SK-N-SH (cell line): ENCODE results near the gene ADAMTS5. TPM values are rescaled to one million over a fixed set of nuclear protein-coding genes. Genes with fewer than 3 reads are reported as not detected.
A peak's percentile ranks its signal among the peaks of the same experiment; 100 is the strongest.

Experiments used
- CTCF ChIA-PET: fragments of 300-600, 350-600 bp; formaldehyde crosslinking; extraction: SDS; loops from one replicate; lab custom pipeline; 2021; lab: Yijun Ruan, JAX
- POLR2A ChIA-PET: fragments of 350-600 bp; sonication (Branson Sonifier 250); formaldehyde crosslinking; extraction: SDS; loops from one replicate; lab custom pipeline; 2020; ENCODE audit warnings: antibody characterized with exemption, inconsistent platforms; lab: Yijun Ruan, JAX
- DNase-seq: peaks from one replicate; pipeline ENCODE4 v3.0.0; 2012
- H2AFZ ChIP-seq: fragments of 200-600 bp; sonication (generic); 2 replicates; pipeline ENCODE4 v1.8.1; 2016; ENCODE audit warnings: antibody characterized with exemption, mild to moderate bottlenecking, low read depth
- H3F3A ChIP-seq: fragments of 200-600 bp; sonication (generic); replicated peaks from 2 replicates; pipeline ENCODE3; 2016; ENCODE audit warnings: antibody characterized with exemption, mild to moderate bottlenecking; ENCODE audit not compliant: insufficient read depth
- H3K27ac ChIP-seq, 2 experiments: fragments of 200-500 bp in 1 of 2; fragments of 200-600 bp in 1 of 2; sonication (Bioruptor generic) in 1 of 2; sonication (generic), shearing (Covaris generic) in 1 of 2; 2 replicates each; pipeline versions ENCODE4 v1.5.1 to v1.6.1; 2014 to 2016; ENCODE audit warnings: low read depth in 2 of 2, inconsistent platforms in 1 of 2, low read length in 1 of 2, mild to moderate bottlenecking in 1 of 2, mixed read lengths in 1 of 2
- H3K27me3 ChIP-seq: fragments of 200-600 bp; sonication (generic), shearing (Covaris generic); 2 replicates; pipeline ENCODE4 v1.6.1; 2016; ENCODE audit warnings: mixed run types; ENCODE audit not compliant: insufficient read depth
- H3K36me3 ChIP-seq, 2 experiments: fragments of 200-500 bp in 1 of 2; fragments of 200-600 bp in 1 of 2; sonication (Bioruptor generic) in 1 of 2; sonication (generic) in 1 of 2; replicated peaks in 1 of 2; 2 replicates each; pipeline versions ENCODE3 to v1.5.1; 2014 to 2016; ENCODE audit warnings: low read length in 1 of 2, mild to moderate bottlenecking in 1 of 2; ENCODE audit not compliant: insufficient read depth in 2 of 2, control insufficient read depth in 1 of 2
- H3K4me1 ChIP-seq, 2 experiments: fragments of 200-500 bp in 1 of 2; fragments of 200-600 bp in 1 of 2; sonication (Bioruptor generic) in 1 of 2; sonication (generic), shearing (Covaris generic) in 1 of 2; 2 replicates each; pipeline versions ENCODE4 v1.5.1 to v1.6.1; 2014 to 2016; ENCODE audit warnings: low read depth in 1 of 2, low read length in 1 of 2, mixed run types in 1 of 2; ENCODE audit not compliant: insufficient read depth in 2 of 2, control insufficient read depth in 1 of 2
- H3K4me2 ChIP-seq: fragments of 200-600 bp; sonication (generic), shearing (Covaris generic); 2 replicates; pipeline ENCODE4 v1.6.1; 2017; ENCODE audit warnings: mixed run types
- H3K4me3 ChIP-seq, 2 experiments: fragments of 200-500 bp in 1 of 2; fragments of 200-600 bp in 1 of 2; sonication (Bioruptor generic) in 1 of 2; sonication (generic), shearing (Covaris generic) in 1 of 2; 2 replicates each; pipeline versions ENCODE4 v1.5.1 to v1.8.1; 2014 to 2016; ENCODE audit warnings: low read depth in 2 of 2, inconsistent platforms in 1 of 2, low read length in 1 of 2, mild to moderate bottlenecking in 1 of 2, mixed read lengths in 1 of 2, moderate library complexity in 1 of 2
- H3K79me2 ChIP-seq: fragments of 200-600 bp; sonication (generic); 2 replicates; pipeline ENCODE4 v1.8.1; 2017; ENCODE audit warnings: mild to moderate bottlenecking; ENCODE audit not compliant: insufficient read depth
- H3K9ac ChIP-seq: fragments of 200-600 bp; sonication (generic); 2 replicates; pipeline ENCODE4 v1.6.1; 2017; ENCODE audit warnings: mixed run types
- H3K9me2 ChIP-seq: fragments of 200-600 bp; sonication (generic); 2 replicates; pipeline ENCODE4 v1.6.1; 2017; ENCODE audit warnings: mixed run types
- H3K9me3 ChIP-seq: fragments of 200-600 bp; sonication (generic); 2 replicates; pipeline ENCODE4 v1.6.1; 2017; ENCODE audit warnings: mixed run types, mild to moderate bottlenecking, moderate library complexity
- H4K20me1 ChIP-seq: fragments of 200-600 bp; sonication (generic); 2 replicates; pipeline ENCODE4 v1.6.1; 2017; ENCODE audit warnings: mild to moderate bottlenecking, mixed run types; ENCODE audit not compliant: insufficient read depth
- CTCF ChIP-seq: fragments of 200-600 bp; sonication (generic); IDR thresholded peaks from 2 replicates; pipeline ENCODE4 v1.6.1; 2017; ENCODE audit warnings: antibody characterized with exemption, mild to moderate bottlenecking, moderate library complexity
- ELF1 ChIP-seq: IDR thresholded peaks from 2 replicates; pipeline ENCODE4 v1.4.0; 2012
- RAD21 ChIP-seq: IDR thresholded peaks from 2 replicates; pipeline ENCODE4 v1.6.1; 2012; ENCODE audit warnings: mild to moderate bottlenecking, low read length
- RCOR1 ChIP-seq: fragments of 150-350 bp; IDR thresholded peaks from 2 replicates; pipeline ENCODE4 v1.6.1; 2017; ENCODE audit warnings: antibody characterized with exemption, low read length
- RFX5 ChIP-seq: IDR thresholded peaks from 2 replicates; pipeline ENCODE4 v1.6.1; 2012; ENCODE audit warnings: mild to moderate bottlenecking, improper control_type of control experiment, low read length
- RXRA ChIP-seq: IDR thresholded peaks from 2 replicates; pipeline ENCODE4 v1.4.0; 2012; ENCODE audit warnings: low read depth, mild to moderate bottlenecking, borderline replicate concordance
- SMC3 ChIP-seq: IDR thresholded peaks from 2 replicates; pipeline ENCODE4 v1.6.1; 2012; ENCODE audit warnings: low read depth, low read length, improper control_type of control experiment
- TAF1 ChIP-seq: IDR thresholded peaks from 2 replicates; pipeline ENCODE4 v1.6.1; 2012; ENCODE audit warnings: low read depth, mild to moderate bottlenecking, low read length, moderate library complexity, borderline replicate concordance
- TCF12 ChIP-seq: IDR thresholded peaks from 2 replicates; pipeline ENCODE4 v1.4.0; 2012
- ZBTB33 ChIP-seq: IDR thresholded peaks from 2 replicates; pipeline ENCODE4 v1.4.0; 2012; ENCODE audit warnings: low read depth, borderline replicate concordance
- WGBS: methylation state at CpG from one replicate; pipeline ENCODE4 v1.1.6; 2017; ENCODE audit warnings: low lambda C conversion rate; 5-methylcytosine and 5-hydroxymethylcytosine counted together
- polyA plus RNA-seq, 3 experiments: library from polyadenylated mRNA; depleted of rRNA; stranded (reverse); fragments of >200 nt; gene quantifications; 2 replicates each; pipeline ENCODE4 v1.2.3, GENCODE V29; 2012
- TF ChIP-seq, protein P1 (sequence below): fragments of 150-350 bp; IDR thresholded peaks from 2 replicates; pipeline ENCODE4 v1.6.1; 2016; ENCODE audit warnings: mild to moderate bottlenecking, low read depth, low read length

ADAMTS5 gene
- polyA plus RNA-seq, 1 of the 3 experiments (the other 2 are of a cell fraction) = 0.90 TPM

DNA sequence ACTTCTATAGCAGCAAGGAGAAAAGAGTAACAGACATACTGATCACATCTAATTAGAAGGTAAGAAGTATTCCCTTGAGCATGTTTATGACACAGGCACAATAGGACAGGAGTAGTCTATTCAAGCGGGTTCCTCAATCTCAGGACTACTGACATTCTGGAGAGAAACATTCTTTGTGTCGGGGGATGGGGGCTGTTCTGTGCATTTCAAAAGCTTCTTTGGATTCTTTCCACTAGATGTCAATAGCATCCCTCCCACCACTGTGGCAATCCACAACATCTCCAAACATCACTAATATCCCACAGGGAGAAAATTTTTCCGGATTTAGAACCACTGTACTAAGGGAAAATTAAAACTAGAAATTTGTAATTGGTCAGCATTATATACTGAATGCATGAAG, 56.9 kb downstream of the ADAMTS5 start:
- Histone ChIP-seq H3K9ac (no peak overlapping the region), H3F3A (no peaks in the 10 kb centered on the region), H3K36me3 (no peaks in the 10 kb centered on the region), H3K27ac (no peak overlapping the region), H3K4me2 (no peak overlapping the region), H4K20me1 (no peaks in the 10 kb centered on the region), H3K79me2 (no peaks in the 10 kb centered on the region), H2AFZ (no peak overlapping the region), H3K27me3 (no peaks in the 10 kb centered on the region), H3K9me2 (no peaks in the 10 kb centered on the region), H3K4me3 (no peak overlapping the region), H3K4me1 (no peaks in the 10 kb centered on the region), H3K9me3 (no peaks in the 10 kb centered on the region)
- WGBS = 81% methylated on average over 3 of the region's 3 CpGs
- POLR2A ChIA-PET = no interaction called here
- DNase-seq = no peak
- CTCF ChIA-PET = no interaction called here
- peak; percentile 45 for TF ChIP-seq RAD21
- peak; percentile 8; the same call in 1 of the 2 replicates for TF ChIP-seq SMC3
- peak; percentile 28 for TF ChIP-seq CTCF
- TF ChIP-seq TCF12 = no peak
- no peak for TF ChIP-seq TAF1

GRCh38 chr21:26900980-26901379, 65.9 kb downstream of the ADAMTS5 start:
- WGBS = 59% methylated on average over 4 of the region's 4 CpGs
- Histone ChIP-seq H3K4me2 (no peak overlapping the region), H3K79me2 (no peaks in the 10 kb centered on the region), H3K27ac (no peak overlapping the region), H2AFZ (no peak overlapping the region), H3F3A (no peaks in the 10 kb centered on the region), H3K9me2 (no peaks in the 10 kb centered on the region), H3K4me1 (peaks cover 0 to 4% of the 10 kb centered on the region in 2 experiments; a peak in 1 of 4 replicates), H3K4me3 (no peak overlapping the region), H3K27me3 (no peaks in the 10 kb centered on the region), H3K9me3 (no peaks in the 10 kb centered on the region), H4K20me1 (no peaks in the 10 kb centered on the region), H3K36me3 (no peaks in the 10 kb centered on the region), H3K9ac (no peak overlapping the region)
- TF ChIP-seq RFX5 (no peak), ELF1 (no peak), RXRA (no peak), RCOR1 (no peak), ZBTB33 (no peak)
- TF ChIP-seq, protein P1, sequence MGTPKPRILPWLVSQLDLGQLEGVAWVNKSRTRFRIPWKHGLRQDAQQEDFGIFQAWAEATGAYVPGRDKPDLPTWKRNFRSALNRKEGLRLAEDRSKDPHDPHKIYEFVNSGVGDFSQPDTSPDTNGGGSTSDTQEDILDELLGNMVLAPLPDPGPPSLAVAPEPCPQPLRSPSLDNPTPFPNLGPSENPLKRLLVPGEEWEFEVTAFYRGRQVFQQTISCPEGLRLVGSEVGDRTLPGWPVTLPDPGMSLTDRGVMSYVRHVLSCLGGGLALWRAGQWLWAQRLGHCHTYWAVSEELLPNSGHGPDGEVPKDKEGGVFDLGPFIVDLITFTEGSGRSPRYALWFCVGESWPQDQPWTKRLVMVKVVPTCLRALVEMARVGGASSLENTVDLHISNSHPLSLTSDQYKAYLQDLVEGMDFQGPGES = no peak
- ChIA-PET POLR2A (interaction anchor here (0.6 kb wide), 1 partner anchor 38 kb away, joined by 3 read pairs; no protein-coding TSS in a partner anchor), CTCF (interaction anchor here (2.9 kb wide), 1 partner anchor 19 kb away, joined by 9 read pairs; no protein-coding TSS in a partner anchor)
- DNase-seq = no peak
